GM19467 (cell line): ENCODE data around the gene ABCA1.
"Not testable (repeated sequence)": the region's sequence is repeated elsewhere in the genome, so short reads cannot be mapped to it uniquely, and the experiment has no call there.

ENCODE experiments used
- ATAC-seq: cut with Tn5 transposase; IDR thresholded peaks from one replicate; pipeline ENCODE4 v1.9.1; 2021; ENCODE audit warnings: mild to moderate bottlenecking, moderate library complexity; ENCODE audit not compliant: unreplicated experiment

Gene ABCA1

GRCh38 chr9:104951487-104951886, 23.5 kb upstream of the ABCA1 start:
- ATAC-seq = no peak

- ATAC-seq = no peak
Measured at GRCh38 chr9:104950838-104951237, 22.9 kb upstream of the ABCA1 start.

GRCh38 chr9:104948277-104948676, 20.3 kb upstream of the ABCA1 start:
- ATAC-seq = no peak

- no peak for ATAC-seq
Measured at GRCh38 chr9:104944871-104945270, 16.9 kb upstream of the ABCA1 start.

- no peak for ATAC-seq
Measured at GRCh38 chr9:104944356-104944755, 16.4 kb upstream of the ABCA1 start.

GRCh38 chr9:104941597-104941996, 13.6 kb upstream of the ABCA1 start:
- no peak for ATAC-seq

- no peak for ATAC-seq
Measured at GRCh38 chr9:104936291-104936690, 8.3 kb upstream of the ABCA1 start.

GRCh38 chr9:104935501-104935810, 7.5 kb upstream of the ABCA1 start:
- ATAC-seq = not testable (repeated sequence)

- no peak for ATAC-seq
Measured at GRCh38 chr9:104934691-104935500, 6.9 kb upstream of the ABCA1 start.

- ATAC-seq = not testable (repeated sequence)
Measured at GRCh38 chr9:104933091-104933490, 5.1 kb upstream of the ABCA1 start.

- no peak for ATAC-seq
Measured at GRCh38 chr9:104931256-104931655, 3.3 kb upstream of the ABCA1 start.

GRCh38 chr9:104927216-104927911, 591 bp downstream of the ABCA1 start:
- ATAC-seq = peak; percentile 6

GRCh38 chr9:104923740-104924139, 4.2 kb downstream of the ABCA1 start:
- peak; percentile 68 for ATAC-seq

GRCh38 chr9:104923289-104923688, 4.7 kb downstream of the ABCA1 start:
- no peak for ATAC-seq

- ATAC-seq = not testable (repeated sequence)
Measured at GRCh38 chr9:104922748-104923147, 5.2 kb downstream of the ABCA1 start.

GRCh38 chr9:104921067-104921741, 6.8 kb downstream of the ABCA1 start:
- ATAC-seq = no peak

GRCh38 chr9:104915753-104916152, 12.2 kb downstream of the ABCA1 start:
- no peak for ATAC-seq

GRCh38 chr9:104915049-104915448, 12.9 kb downstream of the ABCA1 start:
- no peak for ATAC-seq

- ATAC-seq = no peak
Measured at GRCh38 chr9:104914466-104914865, 13.5 kb downstream of the ABCA1 start.

GRCh38 chr9:104912606-104913005, 15.3 kb downstream of the ABCA1 start:
- ATAC-seq = no peak

GRCh38 chr9:104911032-104911607, 16.8 kb downstream of the ABCA1 start:
- no peak for ATAC-seq
